Esophagus muscularis mucosa (tissue), 4 donors: ENCODE results near the gene PANX2.

Experiments used
- EP300 ChIP-seq: sonication (generic); formaldehyde crosslinking; IDR thresholded peaks from one replicate; pipeline ENCODE4 v1.6.1; 2017; ENCODE audit warnings: antibody characterized with exemption
- POLR2A ChIP-seq: fragments of 450-650 bp; IDR thresholded peaks from one replicate; pipeline ENCODE4 v1.6.1; 2017; ENCODE audit warnings: antibody characterized with exemption, moderate library complexity, mild to moderate bottlenecking, low read depth
- TF ChIP-seq, protein P1 (sequence below), 3 experiments: fragments of 200-600 bp in 2 of 3; fragments of 450-650 bp in 1 of 3; sonication (generic) in 2 of 3; IDR thresholded peaks; one replicate each; pipeline ENCODE4 v1.5.1; 2017 to 2019; ENCODE audit warnings: antibody characterized with exemption in 3 of 3, mild to moderate bottlenecking in 2 of 3, moderate library complexity in 1 of 3

DNA sequence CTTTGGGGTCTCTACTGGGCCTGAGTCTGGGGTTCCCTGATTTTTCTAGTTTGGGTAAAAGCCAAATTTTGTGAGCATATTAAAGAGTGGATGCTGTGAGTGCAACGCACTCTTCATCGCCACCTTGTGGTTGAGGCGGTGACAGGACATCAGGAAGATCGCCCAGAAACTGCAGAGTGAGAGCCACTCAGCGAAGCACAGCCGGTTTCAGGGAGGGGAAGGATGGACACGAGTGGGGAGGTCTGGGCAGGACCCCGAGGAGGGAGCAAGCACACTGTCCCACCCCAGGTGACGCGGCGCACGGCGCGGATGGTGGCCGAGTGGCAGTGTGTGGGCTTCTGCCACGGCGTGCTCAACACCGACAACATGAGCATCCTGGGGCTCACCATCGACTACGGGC, 39.4 kb downstream of the PANX2 start:
- TF ChIP-seq, protein P1, sequence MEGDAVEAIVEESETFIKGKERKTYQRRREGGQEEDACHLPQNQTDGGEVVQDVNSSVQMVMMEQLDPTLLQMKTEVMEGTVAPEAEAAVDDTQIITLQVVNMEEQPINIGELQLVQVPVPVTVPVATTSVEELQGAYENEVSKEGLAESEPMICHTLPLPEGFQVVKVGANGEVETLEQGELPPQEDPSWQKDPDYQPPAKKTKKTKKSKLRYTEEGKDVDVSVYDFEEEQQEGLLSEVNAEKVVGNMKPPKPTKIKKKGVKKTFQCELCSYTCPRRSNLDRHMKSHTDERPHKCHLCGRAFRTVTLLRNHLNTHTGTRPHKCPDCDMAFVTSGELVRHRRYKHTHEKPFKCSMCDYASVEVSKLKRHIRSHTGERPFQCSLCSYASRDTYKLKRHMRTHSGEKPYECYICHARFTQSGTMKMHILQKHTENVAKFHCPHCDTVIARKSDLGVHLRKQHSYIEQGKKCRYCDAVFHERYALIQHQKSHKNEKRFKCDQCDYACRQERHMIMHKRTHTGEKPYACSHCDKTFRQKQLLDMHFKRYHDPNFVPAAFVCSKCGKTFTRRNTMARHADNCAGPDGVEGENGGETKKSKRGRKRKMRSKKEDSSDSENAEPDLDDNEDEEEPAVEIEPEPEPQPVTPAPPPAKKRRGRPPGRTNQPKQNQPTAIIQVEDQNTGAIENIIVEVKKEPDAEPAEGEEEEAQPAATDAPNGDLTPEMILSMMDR (IDR thresholded peaks at IDR 0.05) = peak; percentile 77 to 89 (median 77)
- no peak for TF ChIP-seq POLR2A
- no peak for TF ChIP-seq EP300
